Measurements from ENCODE around the gene PIGP.

- TF ChIP-seq CTCF (IDR thresholded peaks at IDR 0.05; ENCODE audit: extremely low read depth in 1 of 2, insufficient read depth in 1 of 2, low read depth in 1 of 2, low read length in 2 of 2), result no peak
- TF ChIP-seq POLR2A (IDR thresholded peaks at IDR 0.05; ENCODE audit: low read depth, low read length), result no peak
- no peak for TF ChIP-seq MYC (IDR thresholded peaks at IDR 0.05; ENCODE audit: low read depth, low read length)
Observed at GRCh38 chr21:37045149-37045548, 27.7 kb downstream of the PIGP start.

Measured in endothelial cell of umbilical vein (primary cell).